ENCODE results near the gene DPH1.

DPH1 gene

DNA sequence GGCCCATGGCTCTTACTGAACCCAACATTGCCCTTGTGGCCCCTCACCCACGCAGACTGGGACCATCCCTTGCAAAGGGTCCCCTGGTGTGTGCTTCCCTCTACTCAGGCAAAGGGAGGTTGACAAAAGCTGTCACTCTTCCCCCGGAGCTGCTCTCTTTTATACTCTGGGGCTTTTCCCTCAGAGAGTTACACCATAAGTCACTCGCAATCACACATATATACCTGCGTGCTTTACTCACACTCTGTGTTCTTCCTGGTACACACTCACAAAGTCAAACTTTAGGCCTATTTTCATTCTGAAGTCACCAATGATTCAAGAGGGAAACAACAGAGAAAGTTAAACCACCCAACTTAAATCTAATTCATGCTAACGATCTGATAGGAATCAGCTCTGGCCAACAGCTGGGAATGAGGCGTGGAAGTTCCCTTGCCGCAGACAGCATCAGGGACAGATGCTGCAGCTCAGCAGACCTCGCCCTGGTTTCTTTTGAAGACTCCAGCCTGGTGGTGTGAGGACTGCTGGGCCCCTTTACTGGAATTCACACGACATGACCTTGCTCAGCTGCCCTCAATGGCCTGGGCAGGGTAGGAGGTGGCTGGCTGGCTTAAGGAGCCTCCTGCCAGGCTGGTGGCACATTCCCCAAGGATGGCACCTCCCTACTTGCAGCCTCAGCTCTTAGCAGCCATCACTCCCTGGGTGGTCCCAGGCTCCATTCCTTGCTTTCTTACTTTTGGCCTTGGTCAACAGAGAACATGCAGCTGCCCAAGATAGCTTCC is 52.2 kb downstream of the DPH1 start:
- no peak for DNase-seq (ENCODE audit: low read depth in 3 of 3)

DNA sequence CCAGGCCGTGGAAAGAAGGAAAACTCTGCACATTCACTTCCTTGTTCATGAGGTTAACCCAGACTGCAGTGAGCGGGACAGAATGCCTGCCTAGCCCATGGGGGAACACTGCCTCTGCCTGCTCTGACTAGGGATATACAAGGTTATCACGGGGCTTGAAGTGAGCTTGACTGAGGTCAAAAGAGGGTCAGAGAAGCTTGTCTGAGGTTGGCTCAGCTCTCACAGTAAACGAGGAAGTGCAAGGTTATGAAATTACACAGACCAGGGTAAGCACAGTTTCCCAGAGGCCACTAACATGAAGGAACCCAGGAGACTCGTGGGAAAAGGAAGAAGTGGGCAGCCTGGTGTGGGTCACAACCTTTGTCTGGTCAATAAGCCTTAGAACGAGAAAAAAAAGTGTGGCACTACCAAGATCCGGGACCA is 53.7 kb downstream of the DPH1 start:
- DNase-seq (ENCODE audit: low read depth in 3 of 3) = no peak

DNA sequence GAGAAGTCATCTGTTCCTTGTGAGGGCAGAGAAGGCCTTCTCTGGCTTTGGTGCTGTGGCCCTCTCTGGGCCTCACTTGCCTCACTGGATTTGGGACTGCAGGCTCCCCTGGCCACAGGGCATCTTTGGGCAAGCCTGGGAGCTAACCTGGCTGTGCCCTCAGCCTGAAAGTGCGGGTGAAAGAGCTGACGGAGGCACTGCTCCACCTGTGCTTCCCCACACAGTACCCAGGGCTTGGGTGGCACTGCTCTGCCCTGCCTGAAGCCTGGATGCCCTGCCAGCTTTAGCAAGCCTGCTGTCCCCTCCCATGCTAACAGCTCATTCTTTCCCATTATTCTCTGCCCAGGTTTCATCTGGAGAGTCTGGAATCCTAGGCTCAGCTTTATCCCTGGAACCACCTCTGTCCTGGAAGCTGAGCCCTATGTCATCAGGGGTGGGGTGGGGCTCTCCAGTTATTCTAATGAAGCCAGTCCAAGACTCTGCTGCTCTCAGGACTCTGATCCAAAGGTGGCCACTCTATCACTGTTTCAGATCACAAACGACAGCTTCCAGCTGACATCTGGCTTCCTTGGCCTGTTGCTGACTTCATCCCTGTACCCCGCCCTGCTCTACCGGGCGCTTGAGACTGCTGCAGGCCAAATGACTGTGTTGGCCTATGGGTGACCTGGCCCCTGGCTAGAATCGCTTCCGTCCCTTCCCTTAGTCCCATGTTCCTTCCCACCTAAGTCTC is 54.2 kb downstream of the DPH1 start:
- no peak for DNase-seq (ENCODE audit: low read depth in 3 of 3)

DNA sequence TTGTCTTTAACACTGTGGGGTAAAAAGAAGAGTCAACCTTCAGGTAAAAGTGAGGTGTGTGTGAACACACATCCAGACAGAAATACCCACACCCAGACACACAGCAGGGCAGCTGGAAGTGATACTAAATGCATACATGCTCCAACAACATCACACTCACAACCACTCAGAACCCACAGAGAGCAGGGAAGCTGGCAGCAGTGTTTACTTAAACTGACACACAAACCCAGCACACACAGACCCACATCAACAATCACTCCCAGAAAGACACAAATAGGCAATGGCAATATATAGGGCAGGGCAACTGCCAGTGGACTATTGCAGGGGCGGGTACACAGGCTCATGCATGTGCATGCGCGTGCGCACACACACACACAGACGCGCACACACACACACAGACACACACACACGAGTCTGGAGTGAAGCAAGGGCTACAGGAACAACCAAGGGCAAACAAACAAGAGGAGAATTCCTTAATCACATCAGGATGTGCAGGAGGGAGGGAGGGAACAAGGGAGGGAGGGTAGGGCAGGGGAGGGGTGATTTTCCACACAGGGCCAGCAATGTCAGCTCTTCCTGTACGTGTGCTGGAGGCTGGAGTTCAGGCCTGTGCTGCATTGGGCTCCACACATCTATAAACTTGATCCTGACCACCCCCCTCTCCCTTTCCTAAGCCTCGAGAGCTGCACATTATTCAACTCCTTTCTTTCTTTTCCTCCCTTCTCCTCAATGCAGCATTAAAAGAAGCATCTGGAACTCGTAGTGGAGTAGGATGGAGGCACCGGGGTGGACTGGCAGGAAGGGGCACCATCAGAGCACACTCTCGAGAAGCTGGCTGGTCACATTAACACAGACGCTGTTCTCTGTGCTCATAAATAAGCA is 55.1 kb downstream of the DPH1 start:
- DNase-seq (ENCODE audit: low read depth in 3 of 3) = no peak

DNA sequence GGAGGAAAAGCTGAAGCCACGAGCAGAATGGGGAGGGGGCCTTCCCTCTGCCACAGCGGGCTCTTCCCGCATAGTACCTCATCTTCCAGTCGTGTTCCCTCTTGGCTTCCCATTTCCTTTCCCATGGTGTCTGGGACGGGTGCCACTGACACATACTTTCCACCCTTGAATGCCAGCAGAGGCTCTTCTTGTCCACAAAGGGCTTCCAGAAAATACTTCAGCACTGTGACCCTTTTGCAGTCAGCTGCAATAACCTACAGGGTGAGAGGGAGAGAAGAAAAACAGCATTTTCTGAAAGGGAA is 55.6 kb downstream of the DPH1 start:
- no peak for DNase-seq (ENCODE audit: low read depth in 3 of 3)

DNA sequence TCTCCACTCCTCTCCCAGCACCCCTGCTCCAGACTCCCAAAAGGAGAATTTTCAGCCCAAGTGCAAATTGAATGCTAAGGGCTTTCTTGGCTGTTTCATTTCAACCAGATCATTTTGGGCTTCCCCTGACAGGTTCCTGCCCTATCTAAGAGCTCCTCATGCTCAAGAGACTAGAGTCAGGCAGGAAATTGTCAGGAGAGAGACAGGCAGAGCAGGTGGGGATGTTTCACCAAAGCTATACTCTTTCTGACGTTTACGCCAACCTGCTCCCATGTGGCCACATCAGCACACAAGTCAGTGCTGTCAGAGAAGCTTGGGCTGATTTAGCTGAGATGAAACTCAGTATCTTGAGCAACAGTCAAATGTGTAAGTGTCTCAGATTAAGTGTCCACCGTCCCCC is 56.4 kb downstream of the DPH1 start:
- no peak for DNase-seq (ENCODE audit: low read depth in 3 of 3)

DNA sequence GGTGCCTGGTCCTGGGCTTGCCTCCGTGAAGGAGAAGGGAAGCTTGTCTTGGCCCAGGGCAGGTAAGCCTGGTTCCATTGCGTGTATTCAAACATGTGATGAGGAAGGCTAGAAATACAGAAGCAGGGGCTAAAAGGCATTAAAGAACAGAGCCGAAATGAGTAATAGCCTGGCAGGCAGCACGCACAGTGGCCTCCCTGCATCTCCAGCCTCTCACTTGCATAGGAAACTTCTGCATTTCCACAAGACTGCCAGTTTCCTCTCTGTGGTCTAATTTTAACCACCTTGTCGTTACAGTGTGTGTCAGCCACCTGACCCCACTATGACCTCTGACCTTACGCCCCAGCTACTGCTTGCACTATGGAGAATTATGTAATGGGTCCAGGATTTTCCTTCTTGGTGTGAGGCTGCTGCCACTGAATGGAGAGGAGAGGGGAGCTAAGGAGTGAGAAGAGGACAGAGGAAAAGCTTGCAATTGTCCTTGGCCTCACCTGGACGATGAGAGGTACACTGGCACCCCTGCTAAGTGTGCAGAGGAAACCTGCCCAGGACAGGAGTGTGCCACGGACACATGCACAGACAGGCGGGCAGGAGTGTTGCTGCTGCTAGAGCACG is 57.8 kb downstream of the DPH1 start:
- peak in 2 of 3 donors; percentile 48 to 57 for DNase-seq (ENCODE audit: low read depth in 3 of 3)

DNA sequence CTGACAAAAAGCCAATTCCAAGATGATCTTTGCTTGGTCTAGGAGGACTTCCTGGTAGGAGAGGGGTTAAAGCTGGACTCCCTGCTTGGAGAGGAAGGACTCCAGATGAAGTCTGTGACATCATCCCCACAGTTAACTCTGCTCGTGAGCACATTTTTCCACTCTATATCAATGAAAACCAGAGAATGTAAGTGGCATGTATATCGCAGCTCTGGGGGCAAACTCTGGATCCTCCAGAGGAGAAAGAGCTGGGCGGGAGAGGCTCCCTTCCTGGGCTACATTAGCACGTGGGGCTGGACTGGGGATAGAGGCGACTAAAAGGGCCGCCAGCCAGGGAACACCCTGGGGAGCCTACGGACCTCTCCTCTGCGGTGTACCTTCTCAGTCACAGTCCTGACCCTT is 59.1 kb downstream of the DPH1 start:
- no peak for DNase-seq (ENCODE audit: low read depth in 3 of 3)

DNA sequence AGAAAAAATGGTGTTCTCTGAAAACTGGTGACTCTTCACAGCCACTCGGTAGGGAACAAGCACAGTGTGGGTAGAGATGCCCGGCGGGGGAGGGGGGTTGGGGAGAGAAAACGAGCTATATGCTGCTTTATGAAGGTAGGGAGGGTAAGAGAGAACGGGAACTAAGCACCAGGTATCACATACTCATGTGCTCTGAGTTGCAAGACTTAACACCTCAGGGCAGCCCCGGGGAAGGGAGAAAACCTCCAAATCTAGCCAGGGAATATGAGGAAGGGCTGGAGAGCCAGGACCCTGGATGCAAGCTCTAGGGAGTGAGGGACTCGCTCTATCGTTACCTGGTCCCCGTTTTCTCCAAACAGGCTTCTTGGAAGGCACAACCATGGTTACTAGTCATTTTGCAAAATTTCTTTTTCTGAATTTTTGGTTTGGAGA is 60.3 kb downstream of the DPH1 start:
- DNase-seq (ENCODE audit: low read depth in 3 of 3) = no peak

DNA sequence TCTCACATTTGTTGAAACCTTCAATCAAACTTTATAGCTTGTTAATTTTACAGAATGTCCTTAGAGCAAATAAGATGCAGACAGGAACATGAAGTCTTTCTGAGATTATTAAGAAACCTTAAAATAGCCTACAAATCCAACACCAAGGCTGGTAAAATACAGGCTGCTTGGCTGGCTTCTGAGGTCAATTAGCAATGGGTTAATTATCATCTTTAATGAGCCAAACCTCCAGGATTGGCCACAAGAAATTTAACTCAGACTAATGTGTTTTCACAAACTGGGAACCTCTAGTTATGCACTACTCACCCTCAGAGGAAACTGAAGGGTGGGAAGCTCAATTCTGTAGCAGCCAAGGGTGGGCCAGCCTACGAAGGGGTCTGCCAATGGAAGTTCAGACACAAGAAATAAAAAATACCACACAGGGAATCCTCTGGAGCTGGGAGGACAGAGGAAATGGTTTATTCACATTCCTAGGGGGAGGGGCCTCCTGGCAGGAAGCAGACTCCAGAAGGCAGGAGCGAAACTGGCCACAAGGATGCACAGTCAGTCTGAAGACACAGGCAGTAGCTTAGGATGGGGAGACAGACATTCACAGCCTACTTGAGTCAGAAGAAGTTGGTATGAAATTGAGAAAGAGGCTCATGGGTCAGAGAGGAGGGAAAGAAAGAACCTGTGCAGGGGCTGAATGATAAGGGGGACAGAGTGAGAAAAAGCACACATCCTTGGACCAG is 61.0 kb downstream of the DPH1 start:
- DNase-seq (ENCODE audit: low read depth in 3 of 3) = no peak

DNA sequence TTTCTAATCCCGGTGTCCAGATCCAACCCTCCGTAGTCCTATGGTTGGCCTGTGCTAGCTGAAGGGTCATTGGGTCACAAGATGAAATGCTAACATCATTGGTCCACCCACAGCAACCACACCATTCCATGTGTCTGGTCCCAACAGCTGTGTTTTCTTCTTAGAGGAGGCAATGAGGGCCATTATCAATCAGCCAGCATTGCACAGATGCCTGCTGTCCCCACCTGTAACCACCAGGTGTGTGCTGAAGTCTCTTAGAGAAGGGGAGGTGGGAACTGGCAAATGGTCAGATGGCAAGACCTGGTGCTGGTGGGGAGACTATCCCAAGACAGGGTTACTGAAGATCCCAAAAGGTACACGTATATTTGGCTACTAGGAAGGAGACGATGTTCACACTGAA is 62.3 kb downstream of the DPH1 start:
- no peak for DNase-seq (ENCODE audit: low read depth in 3 of 3)

DNA sequence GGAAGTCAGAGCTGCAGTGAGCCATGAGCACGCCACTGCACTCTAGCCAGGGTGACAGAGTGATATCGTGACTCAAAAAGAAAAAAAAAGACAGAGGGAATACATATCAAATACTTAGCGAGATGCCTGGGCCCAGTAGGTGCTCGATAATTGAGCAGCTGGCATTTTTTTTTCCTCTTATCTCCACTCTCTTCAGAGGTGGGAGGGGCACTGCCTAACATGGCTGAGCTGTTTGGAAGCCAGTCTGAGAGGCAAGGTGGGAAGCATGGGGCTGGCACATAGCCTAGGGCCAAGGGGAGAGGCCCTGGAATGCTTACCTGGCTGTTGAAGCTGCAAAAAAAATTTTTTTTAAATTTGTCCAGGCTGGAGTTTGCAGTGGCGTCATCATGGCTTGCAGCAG is 63.4 kb downstream of the DPH1 start:
- no peak for DNase-seq (ENCODE audit: low read depth in 3 of 3)
